ENCODE data around the gene DUSP16.

Gene DUSP16

DNA sequence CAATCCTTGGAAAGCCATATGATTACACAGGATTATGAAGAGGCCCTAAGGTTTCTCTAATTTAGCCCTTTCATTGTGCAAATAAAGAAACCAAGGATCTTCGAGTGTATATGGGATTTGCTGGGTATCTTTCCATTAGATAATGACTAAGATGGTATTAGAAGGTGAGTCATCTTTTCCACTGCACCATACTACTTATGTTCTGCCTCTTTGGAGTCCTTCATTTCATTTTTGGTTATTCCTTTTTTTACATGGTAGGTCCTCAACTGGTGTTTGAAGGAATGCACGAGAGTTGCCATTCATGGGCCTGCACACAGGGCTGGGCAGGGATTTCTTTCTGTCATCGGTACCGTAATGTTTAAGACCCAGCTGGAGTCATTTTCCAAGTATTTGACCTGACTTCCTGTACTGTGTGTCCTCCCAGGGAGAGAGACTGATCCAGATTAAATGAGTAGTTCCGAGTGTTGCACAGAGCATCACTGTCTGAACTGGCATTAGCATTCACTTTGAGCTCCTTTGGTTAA, 120.1 kb downstream of the DUSP16 start:
- DNase-seq (ENCODE audit: insufficient read length, low spot score) (no peak), FAIRE-seq (peak; percentile 36)
- TF ChIP-seq POLR2A (IDR thresholded peaks at IDR 0.05; ENCODE audit: low read depth, low read length), result no peak

DNA sequence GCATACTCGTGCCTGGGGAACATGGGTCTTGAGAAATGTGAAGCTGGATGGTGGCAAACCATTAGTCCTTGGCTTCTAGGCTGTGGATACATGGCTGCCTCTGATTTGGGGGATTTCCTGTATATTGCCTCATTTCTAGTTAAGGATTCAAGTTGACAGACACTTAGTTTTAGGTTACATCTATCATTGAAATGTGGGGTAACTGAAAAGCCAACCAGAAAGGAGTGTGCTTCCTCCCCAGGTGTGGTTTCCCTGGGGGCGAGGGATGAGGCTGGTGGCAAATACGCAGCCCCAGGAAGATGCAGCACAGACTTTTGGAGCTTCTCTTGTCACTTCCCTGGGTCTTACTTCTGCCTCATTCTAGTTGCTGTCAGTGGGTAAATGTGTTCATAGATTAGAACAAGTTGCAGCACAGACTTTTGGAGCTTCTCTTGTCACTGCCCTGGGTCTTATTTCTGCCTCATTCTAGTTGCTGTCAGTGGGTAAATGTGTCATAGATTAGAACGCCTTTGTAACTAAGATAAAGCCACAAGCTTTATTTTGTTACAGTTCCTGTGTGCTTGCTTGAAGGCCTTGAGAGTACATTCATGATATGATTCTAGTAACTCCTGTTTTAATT, 120.7 kb downstream of the DUSP16 start:
- FAIRE-seq, result no peak
- no peak for TF ChIP-seq POLR2A (IDR thresholded peaks at IDR 0.05; ENCODE audit: low read depth, low read length)
- no peak for DNase-seq (ENCODE audit: insufficient read length, low spot score)

DNA sequence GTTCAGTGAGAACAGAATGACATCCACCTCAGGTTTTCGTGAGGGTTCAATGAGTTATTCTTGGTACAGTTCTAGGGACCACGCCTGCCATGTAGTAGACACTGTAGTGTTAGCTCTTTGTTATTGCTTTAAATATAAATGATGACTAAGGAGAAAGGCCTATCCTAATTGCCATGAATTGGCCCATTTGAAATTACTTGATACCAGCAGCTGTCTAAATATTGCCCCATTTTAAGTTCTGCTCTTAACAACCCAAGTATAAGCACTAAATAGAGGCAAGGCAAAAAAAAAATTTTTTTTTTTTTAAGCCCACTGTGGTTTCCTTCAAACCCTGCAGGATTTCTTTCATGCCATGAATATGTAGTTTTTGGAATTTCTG, 121.2 kb downstream of the DUSP16 start:
- FAIRE-seq, result no peak
- TF ChIP-seq POLR2A (IDR thresholded peaks at IDR 0.05; ENCODE audit: low read depth, low read length), result no peak
- DNase-seq (ENCODE audit: insufficient read length, low spot score), result no peak

GRCh38 chr12:12440784-12441428, 121.8 kb downstream of the DUSP16 start:
- DNase-seq (ENCODE audit: insufficient read length, low spot score), result no peak
- no peak for FAIRE-seq

GRCh38 chr12:12439636-12440035, 123.0 kb downstream of the DUSP16 start:
- FAIRE-seq, result no peak
- no peak for TF ChIP-seq POLR2A (IDR thresholded peaks at IDR 0.05; ENCODE audit: low read depth, low read length)
- DNase-seq (ENCODE audit: insufficient read length, low spot score), result no peak

More at GRCh38 chr12:12440784-12441428, 121.8 kb downstream of the DUSP16 start:
- TF ChIP-seq POLR2A (IDR thresholded peaks at IDR 0.05; ENCODE audit: low read depth, low read length), result no peak

DNA sequence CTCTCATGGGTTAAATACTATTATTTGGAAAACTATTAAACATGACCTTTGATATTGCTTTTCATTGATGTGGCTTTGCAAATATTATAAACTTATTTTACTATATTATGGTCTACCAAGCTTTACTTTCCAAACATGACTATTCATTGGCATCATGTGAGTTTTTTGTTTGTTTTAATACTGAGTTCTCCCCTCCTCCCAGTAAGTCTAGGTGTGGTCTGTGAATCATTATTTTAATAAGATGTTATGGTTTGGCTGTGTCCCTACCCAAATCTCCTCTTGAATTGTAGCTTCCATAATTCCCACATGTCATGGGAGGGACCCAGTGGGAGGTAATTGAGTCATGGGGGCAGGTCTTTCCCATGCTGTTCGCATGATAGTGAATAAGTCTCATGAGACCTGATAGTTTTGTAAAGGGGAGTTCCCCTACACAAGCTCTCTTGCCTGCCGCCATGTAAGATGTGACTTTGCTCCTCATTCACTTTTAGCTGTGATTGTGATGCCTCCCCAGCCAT, 125.8 kb downstream of the DUSP16 start:
- DNase-seq (ENCODE audit: insufficient read length, low spot score) (no peak), FAIRE-seq (no peak)
- no peak for TF ChIP-seq POLR2A (IDR thresholded peaks at IDR 0.05; ENCODE audit: low read depth, low read length)

DNA sequence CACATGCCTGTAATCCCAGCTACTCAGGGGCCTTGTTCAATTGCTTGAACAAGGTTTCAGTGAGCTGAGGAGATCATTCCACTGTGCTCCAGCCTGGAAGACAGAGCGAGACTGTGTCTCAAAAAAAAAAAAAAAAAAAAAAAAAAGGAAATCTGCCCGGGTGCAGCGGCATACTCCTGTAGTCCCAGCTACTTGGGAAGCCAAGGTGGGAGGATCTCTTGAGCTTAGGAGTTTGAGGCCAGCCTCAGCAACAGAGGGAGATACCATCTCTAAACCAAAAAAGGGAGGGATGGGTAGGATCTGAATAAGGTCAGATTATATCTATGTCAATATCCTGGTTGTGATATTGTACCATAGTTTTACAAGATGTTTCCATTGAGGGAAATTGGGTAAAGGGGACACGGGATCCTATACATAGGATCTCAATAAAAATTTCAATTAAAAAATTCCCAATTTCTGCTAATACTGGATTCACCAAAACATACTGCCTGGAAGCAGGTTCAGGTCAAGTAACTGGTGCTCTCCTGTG, 129.4 kb downstream of the DUSP16 start:
- no peak for TF ChIP-seq POLR2A (IDR thresholded peaks at IDR 0.05; ENCODE audit: low read depth, low read length)
- FAIRE-seq (no peak), DNase-seq (ENCODE audit: insufficient read length, low spot score) (no peak)

- FAIRE-seq (peak; percentile 83), DNase-seq (ENCODE audit: insufficient read length, low spot score) (no peak)
- no peak for TF ChIP-seq POLR2A (IDR thresholded peaks at IDR 0.05; ENCODE audit: low read depth, low read length)
Measured at GRCh38 chr12:12432364-12432763, 130.3 kb downstream of the DUSP16 start.

GRCh38 chr12:12428961-12429657, 133.6 kb downstream of the DUSP16 start:
- DNase-seq (ENCODE audit: insufficient read length, low spot score), result no peak
- no peak for FAIRE-seq

DNA sequence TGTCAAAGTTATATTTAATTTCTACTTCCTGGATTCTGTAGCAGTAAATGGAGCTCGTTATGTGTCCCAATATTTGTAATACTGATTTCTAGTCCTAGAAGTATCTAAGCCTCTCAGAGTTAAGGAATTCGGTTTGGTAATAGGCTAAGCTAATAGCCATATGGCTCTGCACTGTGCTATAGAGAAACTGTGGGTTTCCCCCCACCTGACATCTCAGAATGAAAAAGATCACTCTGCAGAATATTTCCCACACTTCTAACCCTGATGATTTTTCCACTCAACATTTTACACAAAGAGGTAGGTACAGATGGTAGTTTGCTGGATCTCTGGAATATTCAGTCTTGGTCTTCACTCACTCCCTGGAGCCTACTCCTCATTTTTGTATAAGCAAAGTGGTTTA, 134.6 kb downstream of the DUSP16 start:
- TF ChIP-seq POLR2A (IDR thresholded peaks at IDR 0.05; ENCODE audit: low read depth, low read length), result no peak
- FAIRE-seq, result no peak
- no peak for DNase-seq (ENCODE audit: insufficient read length, low spot score)

More at GRCh38 chr12:12428961-12429657, 133.6 kb downstream of the DUSP16 start:
- TF ChIP-seq POLR2A (IDR thresholded peaks at IDR 0.05; ENCODE audit: low read depth, low read length), result no peak

DNA sequence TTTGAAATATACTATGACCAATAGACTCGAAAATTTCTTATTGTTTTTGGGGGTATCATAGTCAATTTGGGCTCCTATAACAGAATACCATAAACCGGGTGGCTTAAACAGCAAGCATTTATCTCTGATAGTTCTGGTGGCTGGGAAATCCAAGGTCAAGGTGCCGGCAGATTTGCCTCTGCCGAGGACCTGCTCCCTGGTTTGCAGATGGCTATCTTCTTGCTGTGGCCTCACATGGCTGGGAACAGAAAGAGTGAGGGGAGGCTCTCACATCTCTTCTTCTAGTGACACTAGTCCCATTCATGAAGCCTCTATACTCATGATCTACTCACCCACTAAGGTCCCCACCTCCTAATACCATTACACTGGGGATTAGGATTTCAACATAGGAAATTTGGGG, 135.1 kb downstream of the DUSP16 start:
- FAIRE-seq, result no peak
- TF ChIP-seq POLR2A (IDR thresholded peaks at IDR 0.05; ENCODE audit: low read depth, low read length), result no peak

GRCh38 chr12:12425616-12426015, 137.0 kb downstream of the DUSP16 start:
- no peak for TF ChIP-seq POLR2A (IDR thresholded peaks at IDR 0.05; ENCODE audit: low read depth, low read length)

More for the DNA sequence above, 135.1 kb downstream of the DUSP16 start:
- DNase-seq (ENCODE audit: insufficient read length, low spot score), result no peak

DNA sequence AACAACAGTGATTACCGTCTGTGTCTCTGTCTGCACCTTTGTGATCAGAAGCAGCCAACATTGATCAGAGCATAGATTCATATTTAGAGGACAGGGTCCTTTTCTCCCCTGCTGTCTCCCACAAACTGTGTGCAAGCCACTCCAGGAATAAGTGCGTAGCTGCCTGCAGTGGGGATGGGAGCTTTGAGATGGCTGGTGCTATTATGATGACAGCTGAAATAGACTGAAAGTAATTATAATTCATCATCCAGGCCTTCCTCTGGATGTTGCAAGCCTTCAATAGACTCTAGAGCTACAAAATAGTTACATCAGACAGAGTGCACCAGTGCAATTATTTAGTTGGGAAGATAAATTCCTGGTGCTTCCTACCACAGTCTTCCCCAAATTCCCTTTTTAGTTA, 137.7 kb downstream of the DUSP16 start:
- no peak for TF ChIP-seq POLR2A (IDR thresholded peaks at IDR 0.05; ENCODE audit: low read depth, low read length)
- FAIRE-seq (no peak), DNase-seq (ENCODE audit: insufficient read length, low spot score) (no peak)

More at GRCh38 chr12:12425616-12426015, 137.0 kb downstream of the DUSP16 start:
- DNase-seq (ENCODE audit: insufficient read length, low spot score) (no peak), FAIRE-seq (peak; percentile 53)

Measured in H54 (cell line).